ENCODE data around the gene LPAR1. TPM values are rescaled to one million over a fixed set of nuclear protein-coding genes. Genes with fewer than 3 reads are reported as not detected.
"Not testable (repeated sequence)": the region's sequence is repeated elsewhere in the genome, so short reads cannot be mapped to it uniquely, and the experiment has no call there.

LPAR1 gene
- polyA plus RNA-seq, 2 donors, result 5.0 to 5.2 TPM

DNA sequence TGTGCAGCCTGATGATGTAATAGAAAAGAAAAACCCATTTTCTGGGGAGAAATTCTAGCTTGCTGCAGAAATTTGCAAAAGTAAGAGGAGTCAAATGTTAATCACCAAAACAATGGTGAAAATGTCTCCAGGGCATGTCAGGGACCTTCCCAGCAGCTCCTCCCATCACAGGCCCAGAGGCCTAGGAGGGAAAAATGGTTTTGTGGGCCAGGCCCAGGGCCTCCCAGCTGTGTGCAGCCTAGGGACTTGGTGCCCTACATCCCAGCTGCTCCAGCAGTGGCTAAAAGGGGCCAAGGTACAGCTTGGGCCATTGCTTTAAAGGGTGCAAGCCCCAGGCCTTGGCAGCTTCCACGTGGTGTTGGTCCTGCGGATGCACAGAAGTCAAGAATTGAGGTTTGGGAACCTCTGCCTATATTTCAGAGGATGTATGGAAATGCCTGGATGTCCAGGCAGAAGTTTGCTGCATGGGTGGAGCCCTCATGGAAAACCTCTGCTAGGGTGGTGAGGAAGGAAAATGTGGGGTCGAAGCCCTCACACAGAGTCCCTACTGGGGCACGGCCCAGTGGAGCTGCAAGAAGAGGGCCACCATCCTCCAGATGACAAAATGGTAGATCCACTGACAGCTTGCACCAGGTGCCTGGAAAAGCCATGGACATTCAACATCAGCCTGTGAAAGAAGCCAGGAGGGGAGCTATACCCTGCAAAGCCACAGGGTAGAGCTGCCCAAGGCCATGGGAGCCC, 176.7 kb downstream of the LPAR1 start:
- not testable (repeated sequence) for H3K9me3 ChIP-seq (ENCODE audit: control insufficient read depth in 2 of 2, insufficient read depth in 1 of 2, low read depth in 1 of 2, low read length in 1 of 2); H3K4me3 ChIP-seq (ENCODE audit: low read depth in 1 of 2, low read length in 2 of 2); H3K27me3 ChIP-seq (ENCODE audit: control insufficient read depth in 1 of 2, insufficient read depth in 2 of 2, low read length in 2 of 2); H3K4me1 ChIP-seq (ENCODE audit: control insufficient read depth in 2 of 2, insufficient read depth in 2 of 2, low read length in 1 of 2); H3K27ac ChIP-seq (ENCODE audit: low read depth in 2 of 2, low read length in 1 of 2); H3K36me3 ChIP-seq (ENCODE audit: control insufficient read depth in 2 of 2, insufficient read depth in 2 of 2, low read length in 1 of 2)
- 88 to 96% methylated on average over 4 of the region's 4 CpGs for WGBS, 2 donors

DNA sequence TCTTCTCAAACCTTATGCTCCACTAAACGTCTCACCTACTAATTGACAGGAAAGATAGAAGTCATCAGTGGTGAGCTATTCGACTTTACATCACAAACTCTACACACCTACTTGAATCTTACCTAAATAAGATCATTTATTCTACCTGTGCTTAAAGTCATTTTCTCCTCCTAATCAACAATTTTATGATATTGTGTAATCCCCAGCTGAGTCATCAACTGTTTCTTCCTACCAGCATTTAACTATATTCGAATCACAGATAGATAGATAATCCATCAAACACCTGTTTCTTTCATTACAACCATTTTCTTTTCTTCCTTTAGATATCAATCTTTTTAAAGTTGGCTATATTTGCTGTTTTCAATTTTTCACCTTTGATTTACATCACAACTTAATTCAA, 181.5 kb downstream of the LPAR1 start:
- Histone ChIP-seq H3K4me3 (ENCODE audit: low read depth in 1 of 2, low read length in 2 of 2) (no peak overlapping the region), H3K4me1 (ENCODE audit: control insufficient read depth in 2 of 2, insufficient read depth in 2 of 2, low read length in 1 of 2) (no peaks in the 10 kb centered on the region), H3K9me3 (ENCODE audit: control insufficient read depth in 2 of 2, insufficient read depth in 1 of 2, low read depth in 1 of 2, low read length in 1 of 2) (peaks cover under 1 to 5% of the 10 kb centered on the region in 2 donors), H3K27me3 (ENCODE audit: control insufficient read depth in 1 of 2, insufficient read depth in 2 of 2, low read length in 2 of 2) (no peaks in the 10 kb centered on the region), H3K27ac (ENCODE audit: low read depth in 2 of 2, low read length in 1 of 2) (no peak overlapping the region), H3K36me3 (ENCODE audit: control insufficient read depth in 2 of 2, insufficient read depth in 2 of 2, low read length in 1 of 2) (no peaks in the 10 kb centered on the region)
- 62 to 68% methylated on average over 3 of the region's 3 CpGs for WGBS, 2 donors

- no peaks in the 10 kb centered on the region for H3K27me3 ChIP-seq (ENCODE audit: control insufficient read depth in 1 of 2, insufficient read depth in 2 of 2, low read length in 2 of 2)
- H3K27ac ChIP-seq (ENCODE audit: low read depth in 2 of 2, low read length in 1 of 2), result no peak overlapping the region
- H3K4me3 ChIP-seq (ENCODE audit: low read depth in 1 of 2, low read length in 2 of 2), result no peak overlapping the region
- no peaks in the 10 kb centered on the region for H3K4me1 ChIP-seq (ENCODE audit: control insufficient read depth in 2 of 2, insufficient read depth in 2 of 2, low read length in 1 of 2)
- 76 to 78% methylated on average over 6 of the region's 6 CpGs for WGBS, 2 donors
- no peaks in the 10 kb centered on the region for H3K9me3 ChIP-seq (ENCODE audit: control insufficient read depth in 2 of 2, insufficient read depth in 1 of 2, low read depth in 1 of 2, low read length in 1 of 2)
- H3K36me3 ChIP-seq (ENCODE audit: control insufficient read depth in 2 of 2, insufficient read depth in 2 of 2, low read length in 1 of 2), result no peaks in the 10 kb centered on the region
These were observed 187.7 kb downstream of the LPAR1 start for GRCh38 chr9:110850401-110851135.

GRCh38 chr9:110847671-110848070, 190.6 kb downstream of the LPAR1 start:
- no peaks in the 10 kb centered on the region for H3K4me1 ChIP-seq (ENCODE audit: control insufficient read depth in 2 of 2, insufficient read depth in 2 of 2, low read length in 1 of 2)
- 26 to 34% methylated on average over 3 of the region's 3 CpGs for WGBS, 2 donors
- H3K9me3 ChIP-seq (ENCODE audit: control insufficient read depth in 2 of 2, insufficient read depth in 1 of 2, low read depth in 1 of 2, low read length in 1 of 2), result no peaks in the 10 kb centered on the region
- no peak overlapping the region for H3K27ac ChIP-seq (ENCODE audit: low read depth in 2 of 2, low read length in 1 of 2)
- no peak overlapping the region for H3K4me3 ChIP-seq (ENCODE audit: low read depth in 1 of 2, low read length in 2 of 2)
- no peaks in the 10 kb centered on the region for H3K36me3 ChIP-seq (ENCODE audit: control insufficient read depth in 2 of 2, insufficient read depth in 2 of 2, low read length in 1 of 2)
- no peaks in the 10 kb centered on the region for H3K27me3 ChIP-seq (ENCODE audit: control insufficient read depth in 1 of 2, insufficient read depth in 2 of 2, low read length in 2 of 2)

DNA sequence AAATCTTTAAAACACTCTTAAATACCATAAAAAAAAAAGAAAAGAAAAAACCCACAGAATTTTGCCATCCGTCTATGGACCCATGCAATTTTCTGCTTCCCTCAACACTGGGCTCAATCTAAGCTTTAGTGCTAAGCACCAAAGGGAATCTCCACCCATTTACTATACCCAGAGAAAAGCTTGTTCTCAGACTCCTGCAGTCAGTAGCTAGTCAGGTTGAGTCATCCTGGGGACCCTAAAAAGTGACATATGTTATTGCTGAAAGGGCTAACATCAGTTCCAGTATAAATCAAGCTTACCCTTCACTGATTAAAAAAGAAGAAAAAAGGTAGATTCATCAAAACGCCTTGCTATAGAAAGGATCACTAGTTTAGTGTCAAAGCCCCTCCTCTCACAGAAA, 192.1 kb downstream of the LPAR1 start:
- WGBS, 2 donors, result 83 to 88% methylated on average over 2 of the region's 2 CpGs
- no peaks in the 10 kb centered on the region for H3K9me3 ChIP-seq (ENCODE audit: control insufficient read depth in 2 of 2, insufficient read depth in 1 of 2, low read depth in 1 of 2, low read length in 1 of 2)
- H3K27ac ChIP-seq (ENCODE audit: low read depth in 2 of 2, low read length in 1 of 2), result no peak overlapping the region
- H3K4me1 ChIP-seq (ENCODE audit: control insufficient read depth in 2 of 2, insufficient read depth in 2 of 2, low read length in 1 of 2), result no peaks in the 10 kb centered on the region
- no peaks in the 10 kb centered on the region for H3K36me3 ChIP-seq (ENCODE audit: control insufficient read depth in 2 of 2, insufficient read depth in 2 of 2, low read length in 1 of 2)
- no peak overlapping the region for H3K4me3 ChIP-seq (ENCODE audit: low read depth in 1 of 2, low read length in 2 of 2)
- H3K27me3 ChIP-seq (ENCODE audit: control insufficient read depth in 1 of 2, insufficient read depth in 2 of 2, low read length in 2 of 2), result no peaks in the 10 kb centered on the region

DNA sequence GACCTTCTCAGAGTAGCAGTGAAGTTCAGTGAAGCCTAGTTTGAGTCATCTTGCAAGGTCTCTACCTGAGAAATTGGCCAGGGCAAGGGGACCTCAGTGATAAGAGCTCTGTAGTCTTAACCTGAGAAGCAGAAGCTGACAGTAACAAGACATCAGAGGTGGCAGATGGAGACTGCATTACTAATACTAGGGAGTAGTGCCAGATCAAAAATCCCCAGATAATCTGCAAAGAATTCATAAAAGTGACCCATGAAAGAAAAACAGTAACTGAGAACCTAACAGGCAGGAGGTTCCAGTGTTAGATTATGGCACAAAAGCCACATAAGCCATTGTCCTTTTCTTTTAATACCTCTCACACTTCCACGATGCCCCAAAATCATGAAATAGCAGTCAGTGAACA, 194.1 kb downstream of the LPAR1 start:
- no peaks in the 10 kb centered on the region for H3K4me1 ChIP-seq (ENCODE audit: control insufficient read depth in 2 of 2, insufficient read depth in 2 of 2, low read length in 1 of 2)
- no peaks in the 10 kb centered on the region for H3K9me3 ChIP-seq (ENCODE audit: control insufficient read depth in 2 of 2, insufficient read depth in 1 of 2, low read depth in 1 of 2, low read length in 1 of 2)
- WGBS, 2 donors, result 61 to 74% methylated on average over 1 of the region's 1 CpG
- H3K27ac ChIP-seq (ENCODE audit: low read depth in 2 of 2, low read length in 1 of 2), result no peak overlapping the region
- no peak overlapping the region for H3K4me3 ChIP-seq (ENCODE audit: low read depth in 1 of 2, low read length in 2 of 2)
- no peaks in the 10 kb centered on the region for H3K36me3 ChIP-seq (ENCODE audit: control insufficient read depth in 2 of 2, insufficient read depth in 2 of 2, low read length in 1 of 2)
- no peaks in the 10 kb centered on the region for H3K27me3 ChIP-seq (ENCODE audit: control insufficient read depth in 1 of 2, insufficient read depth in 2 of 2, low read length in 2 of 2)

DNA sequence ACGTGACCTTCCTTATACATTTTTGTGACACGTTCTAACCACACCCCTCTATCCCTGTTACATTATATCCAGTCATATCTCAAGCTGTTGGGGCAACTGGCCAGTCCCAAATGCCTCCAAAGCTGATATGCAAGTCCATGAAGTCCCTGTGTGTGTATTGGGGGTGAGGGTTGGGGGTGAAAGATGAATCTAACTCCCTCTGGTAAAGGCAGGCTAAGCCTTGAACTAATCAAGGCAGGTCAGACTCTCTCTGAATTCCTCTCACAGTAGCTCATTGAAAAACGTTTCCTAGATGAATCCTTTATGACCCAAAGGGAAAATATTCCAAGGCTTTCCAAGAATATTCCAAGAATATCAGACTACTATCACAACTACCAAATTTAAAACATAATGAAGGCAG, 195.3 kb downstream of the LPAR1 start:
- Histone ChIP-seq H3K27me3 (ENCODE audit: control insufficient read depth in 1 of 2, insufficient read depth in 2 of 2, low read length in 2 of 2) (no peaks in the 10 kb centered on the region), H3K4me1 (ENCODE audit: control insufficient read depth in 2 of 2, insufficient read depth in 2 of 2, low read length in 1 of 2) (no peaks in the 10 kb centered on the region), H3K36me3 (ENCODE audit: control insufficient read depth in 2 of 2, insufficient read depth in 2 of 2, low read length in 1 of 2) (no peaks in the 10 kb centered on the region), H3K9me3 (ENCODE audit: control insufficient read depth in 2 of 2, insufficient read depth in 1 of 2, low read depth in 1 of 2, low read length in 1 of 2) (no peaks in the 10 kb centered on the region), H3K27ac (ENCODE audit: low read depth in 2 of 2, low read length in 1 of 2) (no peak overlapping the region), H3K4me3 (ENCODE audit: low read depth in 1 of 2, low read length in 2 of 2) (no peak overlapping the region)
- WGBS, 2 donors, result 40 to 48% methylated on average over 3 of the region's 3 CpGs

DNA sequence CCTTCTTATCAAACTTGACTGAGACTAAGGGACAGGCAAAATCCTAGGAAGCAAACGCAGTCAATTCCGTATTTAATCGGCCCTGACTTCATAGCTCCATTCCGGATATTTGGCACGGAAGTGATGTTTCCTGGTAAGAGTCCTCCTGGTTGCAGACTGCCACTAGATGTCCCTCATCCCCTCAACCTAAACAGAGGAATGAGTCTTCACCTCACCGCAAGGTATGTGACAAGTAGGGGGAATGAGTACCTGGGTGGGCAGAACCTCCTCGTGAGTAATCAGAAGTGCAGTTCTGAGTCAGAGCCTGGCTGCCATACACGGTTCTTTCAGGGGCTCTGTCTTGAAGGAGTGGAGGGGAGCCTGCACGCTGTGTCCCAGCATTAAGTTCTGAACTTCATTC, 196.1 kb downstream of the LPAR1 start:
- no peaks in the 10 kb centered on the region for H3K27me3 ChIP-seq (ENCODE audit: control insufficient read depth in 1 of 2, insufficient read depth in 2 of 2, low read length in 2 of 2)
- H3K36me3 ChIP-seq (ENCODE audit: control insufficient read depth in 2 of 2, insufficient read depth in 2 of 2, low read length in 1 of 2), result no peaks in the 10 kb centered on the region
- no peak overlapping the region for H3K4me3 ChIP-seq (ENCODE audit: low read depth in 1 of 2, low read length in 2 of 2)
- no peaks in the 10 kb centered on the region for H3K9me3 ChIP-seq (ENCODE audit: control insufficient read depth in 2 of 2, insufficient read depth in 1 of 2, low read depth in 1 of 2, low read length in 1 of 2)
- WGBS, 2 donors, result 73 to 83% methylated on average over 9 of the region's 9 CpGs
- H3K4me1 ChIP-seq (ENCODE audit: control insufficient read depth in 2 of 2, insufficient read depth in 2 of 2, low read length in 1 of 2), result no peaks in the 10 kb centered on the region
- H3K27ac ChIP-seq (ENCODE audit: low read depth in 2 of 2, low read length in 1 of 2), result no peak overlapping the region

DNA sequence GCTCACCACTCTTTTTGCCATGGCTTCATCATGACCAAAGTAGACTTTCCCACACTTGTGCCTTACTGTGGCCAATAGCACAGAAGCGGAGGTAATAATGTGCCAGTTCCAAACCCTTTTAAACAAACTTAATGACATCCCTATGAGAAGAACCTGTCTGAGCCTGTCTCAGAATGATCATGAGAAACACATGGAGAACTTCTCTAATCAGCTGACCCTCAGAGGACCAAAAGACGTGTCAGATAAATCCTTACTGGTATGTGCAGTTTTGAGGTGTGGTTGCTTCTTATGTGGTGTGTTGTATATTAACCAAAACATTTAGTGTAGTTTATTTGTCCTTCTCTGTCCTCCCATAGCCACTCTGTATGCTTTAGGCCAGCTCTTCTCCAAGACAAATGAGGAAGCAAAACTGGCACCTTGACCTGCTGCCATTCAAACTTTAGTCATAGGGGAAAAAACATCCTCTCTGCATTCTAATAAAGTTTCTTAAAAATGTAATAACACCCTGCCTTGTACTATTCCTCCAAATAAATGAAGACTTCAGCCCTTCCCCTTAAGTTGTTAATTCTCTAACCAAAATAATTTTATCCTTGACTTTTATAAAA, 200.8 kb downstream of the LPAR1 start:
- H3K9me3 ChIP-seq (ENCODE audit: control insufficient read depth in 2 of 2, insufficient read depth in 1 of 2, low read depth in 1 of 2, low read length in 1 of 2), result no peaks in the 10 kb centered on the region
- WGBS, 2 donors, result 68 to 86% methylated on average over 2 of the region's 2 CpGs
- no peak overlapping the region for H3K27ac ChIP-seq (ENCODE audit: low read depth in 2 of 2, low read length in 1 of 2)
- no peaks in the 10 kb centered on the region for H3K4me1 ChIP-seq (ENCODE audit: control insufficient read depth in 2 of 2, insufficient read depth in 2 of 2, low read length in 1 of 2)
- H3K36me3 ChIP-seq (ENCODE audit: control insufficient read depth in 2 of 2, insufficient read depth in 2 of 2, low read length in 1 of 2), result no peaks in the 10 kb centered on the region
- no peaks in the 10 kb centered on the region for H3K27me3 ChIP-seq (ENCODE audit: control insufficient read depth in 1 of 2, insufficient read depth in 2 of 2, low read length in 2 of 2)
- H3K4me3 ChIP-seq (ENCODE audit: low read depth in 1 of 2, low read length in 2 of 2), result no peak overlapping the region

Measured in esophagus (tissue), 2 donors.